A549 (cell line): Measurements from ENCODE around the gene ERBB2. TPM values are rescaled to one million over a fixed set of nuclear protein-coding genes. Genes with fewer than 3 reads are reported as not detected.

Source experiments
- ATAC-seq, 2 experiments: fragments of 200-7000 bp in 1 of 2; fragments of >200 bp in 1 of 2; cut with Nextera tagmentation in 1 of 2; cut with Tn5 transposase in 1 of 2; 3 replicates each; pipeline versions ENCODE4 v1.8.0 to v1.9.1; 2018 to 2020; ENCODE audit warnings: mild to moderate bottlenecking in 1 of 2, moderate library complexity in 1 of 2
- CTCF ChIA-PET: fragments of 300-600 bp; sonication (Branson Sonifier 250); formaldehyde crosslinking; extraction: SDS; loops from one replicate; lab custom pipeline; 2021; ENCODE audit warnings: antibody characterized with exemption, inconsistent platforms; lab: Yijun Ruan, JAX
- POLR2A ChIA-PET: fragments of 350-600 bp; formaldehyde crosslinking; extraction: SDS; loops from one replicate; lab custom pipeline; 2021; ENCODE audit warnings: antibody characterized with exemption, inconsistent platforms; lab: Yijun Ruan, JAX
- DNase-seq, 2 experiments: peaks; one replicate each; pipeline versions ENCODE4 v3.0.0 to v3.0.0-alpha.2; 2011 to 2016; ENCODE audit warnings: low read depth in 1 of 2, low spot score in 1 of 2
- FAIRE-seq: peaks from 2 replicates; lab custom pipeline; 2011; peaks lifted over from hg19 to GRCh38; lab: Jason Lieb, UNC
- H3K27ac ChIP-seq, 2 experiments: fragments of >200 bp; sonication (Bioruptor Twin); formaldehyde crosslinking; 3 replicates each; pipeline ENCODE4 v1.5.1; 2016 to 2017
- H3K4me1 ChIP-seq: fragments of >200 bp; sonication (Bioruptor Twin); formaldehyde crosslinking; 3 replicates; pipeline ENCODE4 v1.6.1; 2016
- H3K4me2 ChIP-seq: fragments of >200 bp; sonication (Bioruptor Twin); formaldehyde crosslinking; 3 replicates; pipeline ENCODE4 v1.6.1; 2016
- H3K4me3 ChIP-seq: fragments of >200 bp; sonication (Bioruptor Twin); formaldehyde crosslinking; 3 replicates; pipeline ENCODE4 v1.5.1; 2016
- H3K9me3 ChIP-seq: fragments of >200 bp; sonication (Bioruptor Twin); formaldehyde crosslinking; 3 replicates; pipeline ENCODE4 v1.6.1; 2016
- ATOH8 ChIP-seq: fragments of 250-450 bp; sonication (Bioruptor Pico); IDR thresholded peaks from 2 replicates; pipeline ENCODE4 v1.5.0; 2020; ENCODE audit warnings: low read depth, mild to moderate bottlenecking, moderate library complexity
- CBX8 ChIP-seq: fragments of 200-600 bp; sonication (generic); IDR thresholded peaks from 2 replicates; pipeline ENCODE4 v1.6.1; 2016
- CHD4 ChIP-seq: fragments of 200-600 bp; sonication (generic); IDR thresholded peaks from 2 replicates; pipeline ENCODE4 v1.6.1; 2016; ENCODE audit warnings: antibody characterized with exemption, mild to moderate bottlenecking, borderline replicate concordance
- EHF ChIP-seq: fragments of 250-450 bp; sonication (Bioruptor Pico); IDR thresholded peaks from 2 replicates; pipeline ENCODE4 v1.5.0; 2020; ENCODE audit warnings: mild to moderate bottlenecking
- EP300 ChIP-seq, 2 experiments: fragments of >200 bp; sonication (Bioruptor Twin); formaldehyde crosslinking; IDR thresholded peaks; 2 replicates in 1 of 2; 3 replicates in 1 of 2; pipeline ENCODE4 v1.6.1; 2016 to 2017
- ESRRA ChIP-seq: fragments of 150-350 bp; IDR thresholded peaks from 2 replicates; pipeline ENCODE4 v1.6.1; 2014; ENCODE audit warnings: mild to moderate bottlenecking, low read length, borderline replicate concordance
- HDAC2 ChIP-seq: fragments of 200-600 bp; sonication (generic); IDR thresholded peaks from 2 replicates; pipeline ENCODE4 v1.6.1; 2016
- HOXA7 ChIP-seq: fragments of 250-450 bp; sonication (Bioruptor Pico); IDR thresholded peaks from 2 replicates; pipeline ENCODE4 v1.5.0; 2020; ENCODE audit warnings: mild to moderate bottlenecking, moderate library complexity
- HOXB5 ChIP-seq: fragments of 250-450 bp; sonication (Bioruptor Pico); IDR thresholded peaks from 2 replicates; pipeline ENCODE4 v1.5.0; 2020; ENCODE audit warnings: mild to moderate bottlenecking, moderate library complexity
- KDM1A ChIP-seq: fragments of 200-600 bp; sonication (generic); IDR thresholded peaks from 2 replicates; pipeline ENCODE4 v1.6.1; 2016; ENCODE audit warnings: low read depth, mild to moderate bottlenecking
- MAX ChIP-seq: IDR thresholded peaks from 2 replicates; pipeline ENCODE4 v1.6.1; 2012
- MAZ ChIP-seq: fragments of 150-350 bp; IDR thresholded peaks from 2 replicates; pipeline ENCODE4 v1.6.1; 2014; ENCODE audit warnings: antibody characterized with exemption, low read depth, low read length, borderline replicate concordance
- NPAS2 ChIP-seq: fragments of 250-450 bp; sonication (Bioruptor Pico); IDR thresholded peaks from 2 replicates; pipeline ENCODE4 v1.8.0; 2022; ENCODE audit warnings: mild to moderate bottlenecking, moderate library complexity, borderline replicate concordance
- NR3C1 ChIP-seq: fragments of >200 bp; sonication (Bioruptor Twin); formaldehyde crosslinking; IDR thresholded peaks from 3 replicates; pipeline ENCODE4 v1.6.1; 2017
- PBX3 ChIP-seq: IDR thresholded peaks from 2 replicates; pipeline ENCODE4 v1.6.1; 2012
- RAD21 ChIP-seq, 2 experiments: fragments of >200 bp in 1 of 2; sonication (Bioruptor Twin) in 1 of 2; formaldehyde crosslinking in 1 of 2; IDR thresholded peaks in 1 of 2; conservative IDR thresholded peaks in 1 of 2; 2 replicates in 1 of 2; 3 replicates in 1 of 2; pipeline ENCODE4 v1.6.1; 2012 to 2018; ENCODE audit warnings: inconsistent platforms in 1 of 2
- RCOR1 ChIP-seq: fragments of 150-350 bp; IDR thresholded peaks from 2 replicates; pipeline ENCODE4 v1.6.1; 2014; ENCODE audit warnings: antibody characterized with exemption, low read length, low read depth
- RFX5 ChIP-seq: fragments of 450-650 bp; IDR thresholded peaks from 2 replicates; pipeline ENCODE4 v1.7.1; 2014; ENCODE audit warnings: antibody characterized with exemption, mild to moderate bottlenecking, moderate library complexity
- RNF2 ChIP-seq: fragments of 200-600 bp; sonication (generic); IDR thresholded peaks from 2 replicates; pipeline ENCODE4 v1.6.1; 2016; ENCODE audit warnings: low read depth, mild to moderate bottlenecking, antibody characterized with exemption, moderate library complexity, borderline replicate concordance
- SMC3 ChIP-seq: fragments of >200 bp; sonication (Bioruptor Twin); formaldehyde crosslinking; IDR thresholded peaks from 3 replicates; pipeline ENCODE4 v1.6.1; 2018; ENCODE audit warnings: inconsistent platforms
- SREBF2 ChIP-seq: fragments of 450-650 bp; IDR thresholded peaks from 2 replicates; pipeline ENCODE4 v1.6.1; 2014; ENCODE audit warnings: mild to moderate bottlenecking, moderate library complexity
- TP53 ChIP-seq: fragments of 250-450 bp; sonication (Bioruptor Pico); IDR thresholded peaks from 2 replicates; pipeline ENCODE4 v1.5.0; 2021; ENCODE audit warnings: mild to moderate bottlenecking, moderate library complexity
- ZFP36 ChIP-seq: fragments of 450-650 bp; IDR thresholded peaks from 2 replicates; pipeline ENCODE4 v1.6.1; 2014; ENCODE audit warnings: borderline replicate concordance; ENCODE audit not compliant: partially characterized antibody
- ZNF302 ChIP-seq: fragments of 250-450 bp; sonication (Bioruptor Pico); IDR thresholded peaks from 2 replicates; pipeline ENCODE4 v1.9.0; 2021; ENCODE audit warnings: inconsistent platforms, mild to moderate bottlenecking, moderate library complexity
- ZSCAN20 ChIP-seq: fragments of 250-450 bp; sonication (Bioruptor Pico); IDR thresholded peaks from 2 replicates; pipeline ENCODE4 v1.8.0; 2022; ENCODE audit warnings: mild to moderate bottlenecking, moderate library complexity
- WGBS: methylation state at CpG from one replicate; pipeline ENCODE4 v1.1.6; 2017; ENCODE audit errors: missing lambda C conversion rate; 5-methylcytosine and 5-hydroxymethylcytosine counted together
- polyA plus RNA-seq, 4 experiments: library from polyadenylated mRNA; depleted of rRNA in 3 of 4; stranded (reverse); fragments of >200 nt; fragmentation: RNase III in 1 of 4; extraction: RNeasy Plus Mini Kit Qiagen cat#74134 plus additional on column Dnase treatment in 1 of 4; gene quantifications; 2 replicates in 3 of 4; 3 replicates in 1 of 4; pipeline ENCODE4 v1.2.3, GENCODE V29; 2011 to 2017
- TF ChIP-seq, protein P1 (sequence below): fragments of >200 bp; sonication (Bioruptor Twin); formaldehyde crosslinking; IDR thresholded peaks from 3 replicates; pipeline ENCODE4 v1.5.1; 2016

The ERBB2 gene
- polyA plus RNA-seq, 2 of the 4 experiments (the other 2 are of a cell fraction): 22.4 to 32.0 TPM

DNA sequence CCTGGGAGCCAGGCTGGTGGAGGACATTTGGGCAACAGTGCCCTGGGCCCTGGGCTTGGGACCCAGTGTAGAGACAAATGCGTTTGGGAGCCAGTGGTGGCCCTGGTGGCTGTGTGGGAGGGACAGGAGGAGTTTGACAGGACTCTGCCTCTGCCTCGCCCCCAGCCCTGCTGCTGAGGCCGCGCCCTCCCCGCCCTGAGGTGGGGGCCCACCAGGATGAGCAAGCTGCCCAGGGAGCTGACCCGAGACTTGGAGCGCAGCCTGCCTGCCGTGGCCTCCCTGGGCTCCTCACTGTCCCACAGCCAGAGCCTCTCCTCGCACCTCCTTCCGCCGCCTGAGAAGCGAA is 46.6 kb upstream of the ERBB2 start:
- WGBS: 75% methylated on average over 10 of the region's 12 CpGs
- FAIRE-seq (no peak), DNase-seq (no peak), ATAC-seq (peak; percentile 3 to 7; a peak in 3 of 6 replicates)
- no peak overlapping the region for H3K27ac ChIP-seq
- TF ChIP-seq RFX5 (no peak), ZNF302 (CRISPR knock-in tag) (no peak), HOXA7 (CRISPR knock-in tag) (no peak), ZSCAN20 (no peak), NR3C1 (no peak), CHD4 (no peak), SREBF2 (no peak), TP53 (CRISPR knock-in tag) (no peak), ZFP36 (no peak)
- H3K4me1 ChIP-seq: no peaks in the 10 kb centered on the region
- no peaks in the 10 kb centered on the region for H3K9me3 ChIP-seq
- H3K4me3 ChIP-seq: no peak overlapping the region
- POLR2A ChIA-PET: interaction anchor here (1.0 kb wide), 3 partner anchors 16 to 47 kb away, joined by 3 read pairs; partner anchors contain the start of genes ERBB2 and PGAP3
- H3K4me2 ChIP-seq: no peak overlapping the region
- CTCF ChIA-PET: interaction anchor here (0.7 to 48.4 kb wide), 15 partner anchors 31 to 522 kb away, joined by 3 to 1581 read pairs (median 7); partner anchors contain the start of genes ERBB2, MIEN1, NEUROD2 and PGAP3

DNA sequence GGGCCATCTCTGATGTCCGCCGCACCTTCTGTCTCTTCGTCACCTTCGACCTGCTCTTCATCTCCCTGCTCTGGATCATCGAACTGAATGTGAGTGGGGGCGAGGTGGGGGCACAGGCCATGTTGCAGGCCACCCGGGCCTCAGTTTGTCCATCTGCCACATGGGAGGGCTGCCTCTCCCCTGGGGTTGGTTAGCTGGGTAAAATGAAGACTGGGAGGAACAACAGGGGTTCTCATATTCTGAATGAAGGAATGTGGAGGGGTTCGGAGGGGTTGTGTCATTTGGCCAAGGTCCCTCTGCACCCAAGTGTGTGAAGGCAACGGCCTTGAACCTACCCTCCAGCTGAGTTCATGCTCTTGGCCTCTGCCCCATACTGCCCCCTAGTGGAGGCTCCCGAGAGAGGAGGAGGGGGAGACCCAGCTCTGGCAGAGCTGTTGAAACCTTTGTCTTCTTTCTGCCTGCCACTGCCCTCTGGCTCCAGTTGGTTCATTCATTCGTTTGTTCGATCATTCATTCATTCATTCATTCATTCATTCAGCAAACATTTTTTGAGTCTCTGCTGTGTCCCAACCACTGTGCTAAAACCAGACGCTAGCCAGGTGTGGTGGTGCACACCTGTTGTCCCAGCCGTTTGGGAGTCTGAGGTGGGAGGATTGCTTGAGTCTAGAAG is 46.1 kb upstream of the ERBB2 start:
- Histone ChIP-seq H3K4me2 (no peak overlapping the region), H3K27ac (no peak overlapping the region), H3K4me3 (no peak overlapping the region), H3K9me3 (no peaks in the 10 kb centered on the region), H3K4me1 (no peaks in the 10 kb centered on the region)
- WGBS: 49% methylated on average over 14 of the region's 14 CpGs
- TF ChIP-seq RNF2 (no peak), TP53 (CRISPR knock-in tag) (no peak), MAZ (peak; percentile 72; the same call in 1 of the 2 replicates), KDM1A (peak; percentile 47; the same call in 1 of the 2 replicates), RAD21 (conservative IDR thresholded peaks at IDR 0.05 in 1 of 2, IDR thresholded peaks at IDR 0.05 in 1 of 2) (peak; percentile 28 to 41; a peak in 3 of 5 replicates), ESRRA (0 out of 2 replicates have a peak, but pooled peaks have one; percentile 42), MAX (no peak), HOXB5 (CRISPR knock-in tag) (no peak), EP300 (IDR thresholded peaks at IDR 0.05) (no peak), PBX3 (no peak), RFX5 (no peak)
- TF ChIP-seq, protein P1, sequence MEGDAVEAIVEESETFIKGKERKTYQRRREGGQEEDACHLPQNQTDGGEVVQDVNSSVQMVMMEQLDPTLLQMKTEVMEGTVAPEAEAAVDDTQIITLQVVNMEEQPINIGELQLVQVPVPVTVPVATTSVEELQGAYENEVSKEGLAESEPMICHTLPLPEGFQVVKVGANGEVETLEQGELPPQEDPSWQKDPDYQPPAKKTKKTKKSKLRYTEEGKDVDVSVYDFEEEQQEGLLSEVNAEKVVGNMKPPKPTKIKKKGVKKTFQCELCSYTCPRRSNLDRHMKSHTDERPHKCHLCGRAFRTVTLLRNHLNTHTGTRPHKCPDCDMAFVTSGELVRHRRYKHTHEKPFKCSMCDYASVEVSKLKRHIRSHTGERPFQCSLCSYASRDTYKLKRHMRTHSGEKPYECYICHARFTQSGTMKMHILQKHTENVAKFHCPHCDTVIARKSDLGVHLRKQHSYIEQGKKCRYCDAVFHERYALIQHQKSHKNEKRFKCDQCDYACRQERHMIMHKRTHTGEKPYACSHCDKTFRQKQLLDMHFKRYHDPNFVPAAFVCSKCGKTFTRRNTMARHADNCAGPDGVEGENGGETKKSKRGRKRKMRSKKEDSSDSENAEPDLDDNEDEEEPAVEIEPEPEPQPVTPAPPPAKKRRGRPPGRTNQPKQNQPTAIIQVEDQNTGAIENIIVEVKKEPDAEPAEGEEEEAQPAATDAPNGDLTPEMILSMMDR: peak; percentile 90
- CTCF ChIA-PET: interaction anchor here (0.7 to 48.4 kb wide), 17 partner anchors 31 to 521 kb away, joined by 3 to 1581 read pairs (median 7); partner anchors contain the start of genes ERBB2, MIEN1, NEUROD2 and PGAP3
- peak; percentile 67 to 91 for DNase-seq
- peak; percentile 65 to 86; a peak in 5 of 6 replicates for ATAC-seq
- POLR2A ChIA-PET: interaction anchor here (1.0 kb wide), 1 partner anchor 34 kb away, joined by 3 read pairs; the partner anchor contains the start of gene PGAP3
- FAIRE-seq: no peak

DNA sequence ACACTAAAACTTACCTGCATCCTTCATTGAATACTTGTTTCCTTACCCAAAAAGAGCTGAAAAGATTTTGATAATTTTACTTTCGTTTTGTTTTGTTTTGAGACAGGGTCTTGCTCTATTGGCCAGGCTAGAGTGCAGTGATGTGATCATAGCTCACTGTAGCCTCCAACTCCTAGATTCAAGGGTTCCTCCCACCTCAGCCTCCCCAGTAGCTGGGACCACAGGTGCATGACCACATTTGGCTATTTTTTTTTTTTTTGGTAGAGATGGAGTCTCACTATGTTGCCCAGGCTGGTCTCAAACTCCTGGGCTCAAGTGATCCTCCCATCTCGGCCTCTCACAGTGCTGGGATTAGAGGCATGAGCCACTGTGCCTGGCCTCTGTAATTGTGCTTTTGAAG is 44.8 kb upstream of the ERBB2 start:
- DNase-seq: no peak
- TF ChIP-seq MAZ (no peak), RNF2 (no peak), RCOR1 (no peak), NR3C1 (no peak), HDAC2 (no peak), TP53 (CRISPR knock-in tag) (no peak), NPAS2 (no peak), CHD4 (no peak), ESRRA (no peak), ATOH8 (CRISPR knock-in tag) (no peak), CBX8 (no peak), EHF (CRISPR knock-in tag) (no peak), SREBF2 (no peak), SMC3 (no peak)
- FAIRE-seq: no peak
- POLR2A ChIA-PET: no interaction called here
- H3K4me1 ChIP-seq: no peaks in the 10 kb centered on the region
- WGBS: 67% methylated on average over 2 of the region's 2 CpGs
- H3K9me3 ChIP-seq: no peaks in the 10 kb centered on the region
- CTCF ChIA-PET: interaction anchor here (0.6 to 48.4 kb wide), 9 partner anchors 29 to 861 kb away, joined by 3 to 1581 read pairs (median 10); partner anchors contain the start of genes ERBB2, MIEN1, NEUROD2 and PGAP3
- H3K4me3 ChIP-seq: no peak overlapping the region
- no peak overlapping the region for H3K4me2 ChIP-seq
- no peak overlapping the region for H3K27ac ChIP-seq
- ATAC-seq: no peak
